GM19240 (cell line): Measurements from ENCODE around the gene TALDO1.
A peak's percentile ranks its signal among the peaks of the same experiment; 100 is the strongest.

ENCODE experiments used
- DNase-seq: peaks from one replicate; pipeline ENCODE4 v3.0.0; 2011; ENCODE audit warnings: low spot score; ENCODE audit not compliant: insufficient read length

TALDO1 gene

DNA sequence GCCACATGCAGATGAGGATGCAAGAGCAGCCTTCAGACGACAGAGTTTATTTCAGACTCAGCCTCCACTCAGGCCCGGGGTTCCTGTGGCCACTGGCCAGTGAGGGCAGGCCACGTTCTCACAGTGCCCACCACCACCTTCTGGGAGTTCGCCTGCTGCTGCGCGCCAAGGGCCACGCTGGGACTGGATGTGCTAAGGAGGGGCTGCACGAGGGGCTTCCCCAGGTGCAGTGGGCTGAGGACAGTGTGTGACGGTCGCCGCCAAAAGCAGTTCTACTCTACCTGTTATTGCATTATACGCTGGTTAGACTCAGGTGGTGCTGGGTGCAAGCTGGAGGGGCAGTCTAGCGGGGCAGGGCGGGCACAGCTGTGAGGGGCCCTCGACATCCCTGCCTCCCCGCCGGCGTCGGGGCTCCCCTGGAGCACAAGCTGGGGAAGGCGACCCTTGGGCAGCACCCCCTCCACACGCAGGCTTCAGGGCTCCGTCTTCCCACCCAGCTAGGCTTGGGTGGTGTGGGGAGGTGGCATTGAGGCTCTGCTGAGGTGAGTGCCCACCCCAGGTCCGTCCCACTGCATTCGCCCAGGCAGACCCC, 39.9 kb downstream of the TALDO1 start:
- DNase-seq, result no peak

DNA sequence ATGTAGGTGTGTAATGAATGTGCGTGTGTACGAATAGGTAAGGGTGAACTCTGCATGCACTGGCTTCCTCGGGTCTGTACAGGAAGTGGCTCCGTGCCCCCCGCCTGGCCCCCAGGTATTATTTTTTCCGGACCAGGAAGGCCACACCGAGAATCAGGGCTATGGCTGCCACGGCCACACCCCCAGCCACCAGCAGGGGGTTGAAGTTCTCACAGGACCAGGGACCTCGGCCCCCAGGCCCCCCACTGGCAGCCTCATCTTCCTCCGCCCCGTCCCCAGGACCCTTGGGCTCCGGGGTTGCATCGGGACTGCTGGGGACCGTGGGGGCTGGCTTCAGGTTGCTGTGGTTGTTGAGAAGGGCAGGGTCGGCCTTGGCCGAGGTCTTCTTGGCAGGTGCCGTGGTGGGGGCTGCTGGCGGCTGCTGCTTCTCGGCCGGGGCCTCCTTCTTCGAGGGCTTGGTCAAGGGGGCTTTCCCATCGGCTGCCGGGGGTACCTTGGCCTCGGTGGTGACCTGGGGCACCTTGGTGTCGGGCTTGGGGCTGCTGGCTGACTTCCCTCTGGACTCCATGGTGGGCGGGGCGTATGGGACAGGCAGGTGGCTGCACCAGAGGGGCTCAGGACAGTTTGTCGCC, 40.9 kb downstream of the TALDO1 start:
- no peak for DNase-seq

DNA sequence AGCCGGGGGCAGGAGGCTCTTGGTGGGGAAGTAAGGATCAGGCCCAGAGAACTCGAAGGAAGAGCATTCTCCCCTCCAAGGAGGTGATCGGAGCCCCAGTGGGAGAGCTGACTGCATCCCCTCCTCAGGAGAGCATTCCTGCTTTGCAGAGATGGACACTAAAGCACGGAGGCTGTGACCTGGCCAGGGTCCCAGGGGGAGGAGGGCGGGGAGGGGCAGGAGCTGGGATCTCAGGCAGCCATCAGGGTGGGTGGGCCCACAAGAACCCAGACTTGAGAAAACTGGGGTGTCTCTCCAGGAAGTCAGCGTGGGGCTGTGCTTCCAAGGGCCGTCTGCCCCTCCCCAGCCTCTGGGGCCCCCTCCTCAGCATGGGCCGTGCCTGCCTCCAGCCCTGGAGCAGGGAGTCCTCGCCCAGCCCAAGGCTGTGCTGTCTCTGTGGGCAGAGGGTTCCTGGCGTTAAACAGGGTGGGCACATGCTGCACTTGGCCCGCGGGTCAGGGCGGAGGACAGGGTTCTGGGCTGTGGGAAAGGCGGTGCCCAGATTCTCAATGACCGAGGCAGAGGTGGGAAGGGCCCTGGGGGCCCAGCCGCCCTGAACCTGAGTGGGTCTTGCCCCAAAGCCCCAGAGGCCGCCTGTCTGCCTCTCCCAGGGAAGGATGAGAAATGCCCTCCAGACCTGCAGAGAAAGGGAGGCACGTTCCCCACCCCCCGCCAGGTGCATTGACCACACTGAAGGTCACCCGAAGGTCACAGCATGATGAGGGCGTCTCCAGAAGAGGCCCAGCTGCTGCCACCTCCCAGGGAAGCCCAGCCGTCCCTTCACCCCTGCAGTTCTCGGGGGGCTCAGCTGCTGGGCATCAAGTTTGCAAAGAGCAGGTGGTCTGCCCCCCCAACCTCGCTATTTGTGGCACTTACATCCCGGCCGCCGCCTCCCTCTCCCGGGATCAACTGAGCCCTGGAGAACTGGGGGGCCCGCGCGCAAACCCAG, 42.0 kb downstream of the TALDO1 start:
- DNase-seq, result no peak

DNA sequence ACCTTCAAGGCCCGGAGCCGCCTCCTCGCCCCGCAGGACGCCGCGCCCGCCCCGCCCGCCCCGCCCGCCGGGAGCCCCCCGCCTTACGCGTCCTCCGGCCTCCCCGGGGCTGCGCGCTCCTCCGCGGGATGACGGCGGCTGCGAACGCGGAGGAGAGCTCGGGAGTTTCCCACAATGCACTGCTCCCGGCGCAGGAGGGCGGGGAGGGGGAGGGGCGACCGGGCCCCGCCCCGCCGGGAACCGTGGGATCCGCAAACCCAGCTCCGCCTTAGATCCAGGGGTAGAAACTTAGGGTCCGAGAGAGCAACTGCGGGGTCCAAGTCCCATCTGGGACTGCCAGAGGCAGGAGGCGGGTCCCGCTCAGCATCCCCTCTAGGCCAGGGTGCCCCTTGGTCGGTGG, 42.7 kb downstream of the TALDO1 start, which contains the start of gene CEND1:
Gene CEND1, minus strand, starts transcription at position 148 of the 400 bp plus-strand sequence. CDS start 1,514 bp downstream, outside the sequence.
- DNase-seq, result no peak

DNA sequence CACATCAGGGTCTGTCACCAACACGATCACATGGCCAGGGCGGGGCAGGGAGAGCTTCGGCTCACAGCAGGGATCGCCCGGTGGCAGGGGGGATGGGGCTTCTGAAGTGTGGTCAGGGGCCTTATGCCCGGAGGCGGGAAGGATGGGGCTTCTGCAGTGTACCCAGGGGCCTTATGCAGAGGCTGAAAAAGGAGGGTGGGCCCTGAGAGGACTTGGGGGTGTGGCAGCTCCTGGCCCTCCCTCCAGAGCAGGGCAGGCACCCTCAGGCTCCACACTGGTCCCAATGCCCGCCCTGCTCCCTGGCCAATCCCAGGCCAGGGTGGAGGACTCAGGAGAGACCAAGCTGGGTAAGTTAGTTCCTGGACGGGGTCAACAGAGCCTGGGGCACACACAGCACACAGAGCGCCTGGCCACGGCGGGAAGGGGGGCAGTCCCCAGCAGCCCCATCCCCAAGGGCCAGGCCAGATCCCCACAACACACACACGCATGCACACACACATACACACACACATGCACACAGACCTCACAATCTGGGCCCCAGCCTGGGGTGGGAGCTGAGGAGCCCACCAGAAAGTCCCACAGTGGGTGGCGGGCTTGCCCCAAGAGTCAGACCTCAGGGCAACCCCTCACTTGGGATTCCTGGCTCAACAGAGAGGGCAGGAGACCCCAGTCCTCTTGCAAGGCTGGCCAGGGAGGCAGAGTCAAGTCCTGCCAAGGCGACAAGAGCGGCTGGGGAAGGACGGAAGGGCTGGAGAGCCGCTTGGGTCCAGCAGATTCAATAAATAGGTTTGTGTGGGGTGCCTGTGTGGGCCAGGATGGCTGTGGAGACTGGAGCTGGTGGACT, 43.7 kb downstream of the TALDO1 start:
- no peak for DNase-seq

DNA sequence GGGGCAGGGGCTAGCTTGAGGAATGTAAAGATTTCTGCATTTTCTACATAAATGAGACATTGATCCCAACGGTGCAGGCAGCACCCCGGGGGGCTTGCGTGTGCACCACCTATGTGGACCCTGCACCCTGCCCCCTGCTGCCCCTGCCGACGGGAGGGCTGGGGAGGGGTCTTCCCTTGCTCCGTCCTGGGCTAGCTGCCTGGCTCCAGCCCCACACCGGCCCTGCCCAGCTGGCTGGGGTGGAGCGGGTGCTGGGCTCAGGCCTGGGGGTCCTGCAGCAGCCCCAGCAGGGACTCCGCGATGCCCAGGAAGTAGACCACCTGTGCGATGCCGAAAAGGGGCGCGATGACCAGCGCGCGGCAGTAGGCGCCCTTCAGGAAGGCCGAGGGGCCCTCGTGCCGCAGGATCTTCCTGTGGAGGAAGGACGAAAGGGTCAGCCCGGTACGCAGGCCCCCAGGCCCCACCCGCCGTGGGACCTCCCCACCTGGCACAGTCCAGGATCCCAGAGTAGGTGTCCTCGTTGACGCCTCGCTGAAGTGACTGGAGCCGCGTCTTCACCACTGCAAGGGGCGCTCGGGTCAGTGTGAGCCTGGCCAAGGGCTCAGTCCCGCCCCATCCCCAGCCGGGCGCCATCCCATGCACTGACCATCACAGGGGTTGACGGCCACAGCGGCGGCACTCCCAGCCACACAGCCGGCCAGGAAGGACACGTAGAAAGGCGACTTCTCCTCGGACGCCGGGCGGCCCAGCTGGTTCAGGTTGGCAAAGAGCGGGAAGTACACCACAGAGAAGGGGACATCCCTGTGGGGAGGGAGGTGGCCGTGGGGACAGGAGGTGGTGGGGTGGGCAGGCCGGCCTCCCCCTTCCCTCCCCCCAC, 44.6 kb downstream of the TALDO1 start:
- no peak for DNase-seq

DNA sequence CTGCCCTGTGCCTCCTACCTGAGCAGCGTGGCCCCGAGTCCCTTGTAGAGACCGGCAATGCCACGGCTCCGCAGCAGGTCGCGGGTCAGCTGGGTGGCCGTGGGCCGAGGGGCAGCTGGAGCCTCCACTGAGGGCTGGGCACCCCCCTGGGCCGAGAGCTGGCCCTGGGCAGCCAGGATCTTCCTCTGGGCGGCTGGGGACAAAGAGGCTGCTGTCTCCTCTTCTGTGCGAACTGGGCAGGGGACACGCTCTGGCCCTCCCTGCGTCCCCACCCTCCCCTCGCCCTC, 45.2 kb downstream of the TALDO1 start:
- no peak for DNase-seq

DNA sequence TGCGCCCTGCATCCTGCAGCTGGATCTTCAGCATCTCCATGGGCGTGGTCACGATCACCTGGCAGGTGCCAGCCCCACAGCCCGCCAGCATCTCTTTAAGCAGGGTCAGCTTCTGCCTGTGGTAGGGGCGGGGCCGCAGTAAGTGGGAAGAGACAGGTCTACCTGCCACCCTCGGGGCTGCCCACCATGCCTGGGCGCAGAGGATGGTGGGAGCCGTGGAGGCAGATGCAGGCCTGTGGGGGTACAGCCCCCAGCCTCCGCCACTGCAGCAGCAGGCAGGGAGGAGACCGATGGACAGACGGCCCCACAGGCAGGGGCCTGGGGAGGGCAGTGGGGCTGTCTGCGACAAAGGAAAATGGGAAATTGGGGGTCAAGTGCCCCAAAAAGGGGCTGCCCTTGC, 45.6 kb downstream of the TALDO1 start:
- no peak for DNase-seq

DNA sequence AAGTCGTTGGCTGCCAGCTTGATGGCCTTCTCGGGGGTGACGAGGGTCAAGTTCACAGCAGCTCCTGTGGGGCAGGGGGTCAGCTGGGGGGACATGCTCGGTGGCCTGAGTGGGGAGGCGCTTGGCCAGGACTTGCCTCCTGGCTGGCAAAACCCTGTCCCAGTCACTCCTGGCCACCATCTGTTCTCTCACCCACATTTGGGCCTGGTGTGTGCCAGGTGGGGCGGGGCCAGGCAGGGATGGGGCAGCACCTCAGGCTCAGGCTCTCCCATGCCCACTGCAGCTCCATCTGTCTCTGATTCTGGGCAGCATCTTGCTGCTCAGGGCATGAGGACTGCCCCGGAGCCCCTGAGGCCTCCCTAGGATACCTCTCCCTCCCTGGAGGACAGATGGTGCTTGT, 46.3 kb downstream of the TALDO1 start:
- no peak for DNase-seq

DNA sequence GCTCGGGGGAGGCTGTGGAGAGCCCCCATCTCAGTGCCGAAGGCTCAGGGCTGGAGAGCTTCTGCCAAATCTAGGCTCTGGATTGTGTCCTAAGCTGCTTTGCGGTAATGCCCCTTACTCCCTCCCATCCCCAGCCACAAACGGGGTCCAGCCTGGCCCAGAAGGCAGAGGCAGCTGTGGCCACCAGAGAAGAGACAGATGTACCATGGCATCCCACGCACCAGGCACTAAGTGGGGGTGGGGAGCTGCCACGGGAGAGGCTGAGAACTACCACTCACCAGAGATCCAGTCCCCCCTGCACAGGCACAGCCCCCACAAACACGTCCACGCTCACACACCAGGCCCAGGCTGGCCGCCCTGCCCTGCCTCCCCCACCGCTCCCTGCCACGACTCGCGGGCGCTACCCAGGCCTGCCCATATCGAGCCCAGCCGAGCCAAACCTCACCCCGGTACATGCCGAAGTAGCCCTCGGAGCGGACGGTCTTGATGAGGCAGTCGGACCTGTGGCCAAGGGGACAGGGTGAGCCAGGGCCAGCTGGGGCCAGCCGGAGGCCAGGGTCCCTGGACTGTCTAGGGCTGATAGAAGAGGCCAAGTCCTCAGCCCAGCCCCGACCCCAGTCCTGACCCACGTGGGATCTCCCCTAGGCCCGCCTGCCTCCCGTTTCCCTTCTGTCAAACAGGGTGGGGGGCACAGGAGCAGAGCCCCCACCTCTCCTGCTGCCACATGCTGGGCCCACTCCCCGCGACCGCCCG, 46.9 kb downstream of the TALDO1 start:
- no peak for DNase-seq

DNA sequence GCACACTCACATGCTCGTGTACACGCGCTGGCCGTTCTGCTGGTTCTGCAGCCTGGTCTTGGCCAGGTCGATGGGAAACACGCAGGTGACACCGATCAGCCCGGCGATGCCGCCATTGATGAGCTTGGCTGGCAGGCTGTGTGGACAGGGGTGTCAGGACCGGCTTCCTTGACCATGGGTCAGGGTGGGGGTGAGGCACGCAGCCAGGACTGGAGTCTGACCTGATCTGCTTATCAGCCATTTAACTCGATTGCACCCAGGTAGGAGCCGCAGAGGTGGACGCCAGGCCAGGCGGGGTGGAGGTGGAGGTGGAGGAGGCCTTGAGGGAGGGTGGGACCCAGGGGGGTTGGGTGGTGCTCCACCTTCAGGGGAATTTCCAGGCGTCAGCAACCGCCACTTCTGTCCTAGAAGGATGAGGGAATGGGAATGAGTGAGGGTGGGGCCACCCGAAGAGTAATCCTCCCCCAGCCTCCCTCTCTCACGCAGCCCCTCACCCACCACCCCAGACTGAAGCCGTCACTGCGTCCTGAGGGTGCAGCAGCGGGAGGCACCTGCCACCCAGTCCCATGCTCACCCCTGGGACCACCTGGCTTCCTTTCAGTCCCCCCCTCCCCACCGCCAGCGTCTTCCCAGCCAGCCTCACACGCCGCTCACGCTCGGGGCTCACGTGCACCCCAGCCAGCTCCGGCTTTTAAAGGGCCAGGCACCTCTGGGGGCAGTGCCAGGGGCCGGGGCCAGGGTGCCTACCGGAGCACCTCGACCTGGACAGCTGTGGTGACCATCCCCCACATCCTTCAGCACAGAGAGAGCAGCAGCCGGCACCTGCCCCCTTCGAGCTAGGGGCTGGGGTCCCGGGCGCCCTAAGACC, 47.7 kb downstream of the TALDO1 start:
- DNase-seq, result no peak

DNA sequence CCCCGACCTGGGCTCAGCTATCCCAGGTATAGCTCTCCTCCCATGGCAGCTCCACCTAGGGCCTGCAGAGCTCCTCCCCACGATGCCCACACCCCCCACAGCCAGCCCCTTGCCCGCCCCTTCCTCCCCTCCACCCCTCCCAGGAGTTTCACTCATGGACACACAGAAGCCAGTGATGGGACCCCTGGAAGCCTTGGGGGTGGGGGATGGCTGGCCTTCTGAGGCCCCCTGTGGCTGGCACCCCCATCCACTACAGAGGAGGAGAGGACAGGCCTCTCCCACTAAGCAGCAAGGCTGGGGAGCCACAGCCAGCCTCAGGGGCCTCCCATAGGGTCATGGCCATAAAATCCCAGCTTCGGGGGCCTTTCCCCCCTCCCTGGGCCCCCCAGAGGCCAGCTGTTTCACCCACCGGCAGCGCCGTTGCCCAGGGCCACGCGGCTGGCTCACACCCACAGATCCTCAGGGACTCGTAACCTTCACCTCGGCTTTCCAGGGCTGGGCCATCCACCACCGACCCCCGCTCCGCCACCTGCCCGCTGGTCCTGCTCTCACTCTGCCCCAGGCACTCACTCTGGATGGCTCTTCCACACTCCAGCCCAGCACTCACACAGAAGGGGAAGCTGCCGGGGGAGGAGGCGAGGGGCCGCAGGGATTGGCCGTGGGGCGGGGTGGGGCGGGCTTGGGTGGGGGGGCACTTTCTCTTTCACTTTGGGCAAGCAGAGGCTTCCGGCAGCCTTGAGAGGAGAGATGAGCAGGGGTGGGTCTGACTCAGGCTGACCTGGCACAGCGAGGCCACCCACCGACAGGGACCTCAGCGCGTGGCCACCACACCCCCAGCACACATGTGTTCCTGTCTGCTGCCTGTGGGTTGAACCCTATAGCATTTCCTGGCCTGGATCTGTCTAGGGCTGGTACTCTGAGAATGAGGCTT, 48.6 kb downstream of the TALDO1 start:
- peak; percentile 98 for DNase-seq

DNA sequence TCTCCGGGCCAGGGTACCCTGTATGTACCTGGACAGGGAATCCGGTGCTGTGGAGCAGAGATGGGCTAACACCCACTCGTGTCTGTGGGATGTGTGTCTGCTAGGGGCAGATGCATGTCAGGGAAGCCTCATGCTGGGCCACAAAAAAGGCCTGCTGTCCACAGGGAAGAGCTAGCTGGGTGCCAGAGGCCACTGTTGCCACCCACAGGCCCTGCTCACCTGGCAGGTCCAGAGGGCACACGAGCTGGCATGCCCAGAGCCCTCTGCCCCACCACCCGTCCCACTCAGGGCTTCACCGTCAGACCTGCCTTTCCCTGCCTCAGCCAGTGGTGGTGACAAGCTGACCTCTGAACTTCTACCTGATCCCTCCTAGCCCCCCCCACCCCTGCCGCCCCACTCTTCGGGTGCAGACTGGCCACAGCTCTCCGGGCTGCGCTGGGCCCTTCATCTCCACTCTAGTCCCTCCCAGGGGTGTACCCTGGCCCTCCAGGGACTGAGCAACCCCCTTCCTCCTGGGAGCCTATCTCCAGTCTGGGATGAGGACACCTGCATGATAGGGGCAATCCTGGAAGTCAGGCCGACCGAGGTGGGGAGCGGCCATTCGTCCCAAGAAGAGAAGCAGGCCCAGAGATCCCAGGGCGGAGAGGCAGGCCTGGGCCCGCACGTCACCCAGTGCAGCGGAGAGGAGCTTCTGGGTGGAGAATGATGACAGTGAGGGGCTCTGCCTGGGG, 49.5 kb downstream of the TALDO1 start:
- no peak for DNase-seq

DNA sequence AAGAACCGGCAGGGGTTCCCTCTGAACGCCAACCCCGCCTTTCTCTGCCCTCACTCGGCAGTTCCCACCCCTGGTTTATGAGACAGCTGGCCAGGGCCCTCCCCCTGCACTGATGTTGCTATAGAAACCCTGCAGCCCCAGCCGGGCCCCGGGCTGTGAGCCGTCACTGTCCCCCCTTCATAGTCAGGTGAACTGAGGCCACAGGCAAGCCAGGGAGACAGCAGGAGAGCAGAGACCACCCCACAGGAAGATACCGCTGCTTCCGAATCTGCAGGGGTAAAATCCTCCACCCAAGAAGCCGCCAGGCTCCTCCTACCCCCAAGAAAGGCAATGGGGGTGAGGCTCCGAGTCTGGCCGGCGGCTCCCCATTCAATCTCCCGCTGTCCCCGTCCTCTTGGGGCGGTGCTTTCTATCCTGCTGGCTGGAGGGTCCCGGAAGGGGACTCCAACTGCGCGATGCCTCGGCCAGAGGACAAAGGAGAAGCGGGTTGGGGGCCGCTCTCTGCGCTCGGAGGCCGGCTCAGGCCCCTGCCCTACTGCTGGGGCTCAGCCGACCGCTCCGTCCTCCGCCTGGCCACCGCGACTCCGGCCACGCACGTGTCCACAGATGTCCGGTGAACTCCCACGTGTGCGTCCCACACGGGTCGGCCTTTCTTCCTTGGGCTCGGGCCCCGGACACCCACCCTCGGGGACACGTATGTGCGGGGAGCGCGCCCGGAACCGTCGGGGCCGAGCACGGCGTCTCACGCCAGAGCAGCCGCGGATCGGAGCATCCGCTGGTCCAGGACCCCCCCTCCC, 50.2 kb downstream of the TALDO1 start:
- peak; percentile 84 for DNase-seq

DNA sequence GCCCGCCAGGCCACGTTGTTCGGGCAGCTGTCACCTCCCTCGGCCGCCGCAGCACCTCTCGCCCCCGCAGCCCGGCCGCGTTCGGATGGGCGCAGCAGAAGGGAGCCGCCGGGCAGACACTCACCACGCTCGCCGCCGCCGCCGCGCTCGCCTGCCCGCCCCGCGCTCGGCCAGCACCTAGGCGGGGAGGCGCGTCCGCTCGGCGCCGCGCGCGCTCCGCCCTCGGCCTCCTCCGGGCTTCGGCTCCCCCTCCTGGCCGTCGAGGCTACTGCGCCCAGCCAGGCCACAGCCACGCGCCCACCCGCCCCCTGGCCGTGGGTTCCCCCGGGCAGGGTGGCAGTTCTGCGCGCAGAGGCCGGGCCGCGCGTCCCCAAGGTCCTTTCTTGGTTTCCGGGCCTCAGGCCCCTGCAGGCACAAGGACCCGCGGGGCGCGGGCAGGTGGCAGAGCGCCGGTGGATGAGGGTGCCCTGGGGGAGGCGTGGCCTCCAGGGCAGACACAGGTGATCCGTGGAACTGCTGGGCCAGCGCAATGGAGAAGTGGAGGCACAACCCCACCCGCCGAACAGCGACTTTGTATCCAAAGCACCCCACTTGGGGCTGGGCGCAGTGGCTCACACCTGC, 50.9 kb downstream of the TALDO1 start, which contains the start of gene SLC25A22:
Gene SLC25A22, minus strand, starts transcription at position 189 of the 621 bp plus-strand sequence. CDS start 3,275 bp downstream, outside the sequence.
- peak; percentile 93 for DNase-seq
